ENCODE results near the gene LTBP1. TPM values are rescaled to one million over a fixed set of nuclear protein-coding genes. Genes with fewer than 3 reads are reported as not detected.

LTBP1 gene
- total RNA-seq, 1 donor from 2014 or later: 29.7 TPM

DNA sequence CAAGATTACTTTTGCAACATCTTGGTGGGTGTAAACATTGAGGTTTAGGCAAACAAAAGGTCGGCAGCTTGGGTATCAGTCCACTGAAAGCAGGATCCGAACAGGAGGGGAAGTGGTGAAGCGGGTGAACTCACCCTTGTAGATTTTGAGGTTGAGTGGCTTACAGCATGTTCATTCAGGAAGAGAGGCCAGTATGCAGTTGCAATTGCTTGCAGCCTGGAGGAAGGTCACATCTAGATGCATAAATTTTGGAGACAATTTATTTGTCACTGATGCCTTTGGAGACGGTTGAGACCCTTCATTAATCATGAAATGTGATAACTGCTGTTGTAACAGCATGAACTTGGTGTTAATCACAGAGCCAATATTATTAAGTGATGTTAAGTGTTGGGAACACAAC, 131.1 kb downstream of the LTBP1 start:
- no peak overlapping the region for H3K4me2 ChIP-seq (ENCODE audit: low read length)
- no peak overlapping the region for H2AFZ ChIP-seq (ENCODE audit: low read depth, low read length)
- Mint-ChIP-seq H3K36me3 (ENCODE audit: low read depth, unreplicated experiment) (peaks cover 3% of the 10 kb centered on the region), H3K27me3 (ENCODE audit: low read depth, unreplicated experiment) (no peaks in the 10 kb centered on the region), H3K4me1 (ENCODE audit: low read depth, unreplicated experiment) (peaks cover 4% of the 10 kb centered on the region), H3K27ac (ENCODE audit: unreplicated experiment) (no peak overlapping the region), H3K4me3 (ENCODE audit: unreplicated experiment) (no peak overlapping the region), H3K9me3 (ENCODE audit: unreplicated experiment) (no peaks in the 10 kb centered on the region)
- no peaks in the 10 kb centered on the region for H3K9me3 ChIP-seq (ENCODE audit: insufficient read depth, low read depth, low read length)
- H3K9ac ChIP-seq (ENCODE audit: low read length): no peak overlapping the region
- FAIRE-seq (no peak), DNase-seq (ENCODE audit: low read depth) (no peak)
- no peaks in the 10 kb centered on the region for H3K4me1 ChIP-seq (ENCODE audit: insufficient read depth, low read length)
- no peaks in the 10 kb centered on the region for H3K36me3 ChIP-seq (ENCODE audit: insufficient read depth, low read length)
- H3K27me3 ChIP-seq (ENCODE audit: insufficient read depth, low read length): no peaks in the 10 kb centered on the region
- H3K79me2 ChIP-seq (ENCODE audit: insufficient read depth, low read length): no peaks in the 10 kb centered on the region
- TF ChIP-seq, protein P1, sequence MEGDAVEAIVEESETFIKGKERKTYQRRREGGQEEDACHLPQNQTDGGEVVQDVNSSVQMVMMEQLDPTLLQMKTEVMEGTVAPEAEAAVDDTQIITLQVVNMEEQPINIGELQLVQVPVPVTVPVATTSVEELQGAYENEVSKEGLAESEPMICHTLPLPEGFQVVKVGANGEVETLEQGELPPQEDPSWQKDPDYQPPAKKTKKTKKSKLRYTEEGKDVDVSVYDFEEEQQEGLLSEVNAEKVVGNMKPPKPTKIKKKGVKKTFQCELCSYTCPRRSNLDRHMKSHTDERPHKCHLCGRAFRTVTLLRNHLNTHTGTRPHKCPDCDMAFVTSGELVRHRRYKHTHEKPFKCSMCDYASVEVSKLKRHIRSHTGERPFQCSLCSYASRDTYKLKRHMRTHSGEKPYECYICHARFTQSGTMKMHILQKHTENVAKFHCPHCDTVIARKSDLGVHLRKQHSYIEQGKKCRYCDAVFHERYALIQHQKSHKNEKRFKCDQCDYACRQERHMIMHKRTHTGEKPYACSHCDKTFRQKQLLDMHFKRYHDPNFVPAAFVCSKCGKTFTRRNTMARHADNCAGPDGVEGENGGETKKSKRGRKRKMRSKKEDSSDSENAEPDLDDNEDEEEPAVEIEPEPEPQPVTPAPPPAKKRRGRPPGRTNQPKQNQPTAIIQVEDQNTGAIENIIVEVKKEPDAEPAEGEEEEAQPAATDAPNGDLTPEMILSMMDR (IDR thresholded peaks at IDR 0.05; ENCODE audit: insufficient read depth, low read depth, low read length): no peak
- no peak for TF ChIP-seq EZH2 (IDR thresholded peaks at IDR 0.05; ENCODE audit: insufficient read depth, low read length)
- no peaks in the 10 kb centered on the region for H4K20me1 ChIP-seq (ENCODE audit: insufficient read depth, low read length)
- H3K27ac ChIP-seq (ENCODE audit: low read depth, low read length): no peak overlapping the region
- H3K4me3 ChIP-seq (ENCODE audit: insufficient read depth, low read depth, low read length): no peak overlapping the region

DNA sequence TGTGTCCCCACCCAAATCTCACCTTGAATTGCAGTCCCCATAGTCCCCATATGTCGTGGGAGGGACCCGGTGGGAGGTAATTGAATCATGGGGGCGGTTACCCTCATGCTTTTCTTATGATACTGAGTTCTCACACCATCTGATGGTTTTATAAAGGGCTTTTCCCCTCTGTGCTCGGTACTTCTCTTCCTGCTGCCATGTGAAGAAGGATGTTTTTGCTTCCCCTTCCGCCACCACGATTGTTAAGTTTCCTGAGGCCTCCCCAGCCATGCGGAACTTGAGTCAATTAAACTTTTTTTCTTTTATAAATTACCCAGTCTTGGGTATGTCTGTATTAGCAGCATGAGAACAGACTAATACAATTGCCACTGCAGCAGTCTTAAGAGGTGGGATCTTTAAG, 134.9 kb downstream of the LTBP1 start:
- H2AFZ ChIP-seq (ENCODE audit: low read depth, low read length): no peak overlapping the region
- FAIRE-seq (no peak), DNase-seq (ENCODE audit: low read depth) (no peak)
- no peak overlapping the region for H3K4me3 ChIP-seq (ENCODE audit: insufficient read depth, low read depth, low read length)
- Mint-ChIP-seq H3K4me3 (ENCODE audit: unreplicated experiment) (no peak overlapping the region), H3K4me1 (ENCODE audit: low read depth, unreplicated experiment) (peaks cover 3% of the 10 kb centered on the region), H3K27me3 (ENCODE audit: low read depth, unreplicated experiment) (no peaks in the 10 kb centered on the region), H3K36me3 (ENCODE audit: low read depth, unreplicated experiment) (peaks cover 3% of the 10 kb centered on the region), H3K27ac (ENCODE audit: unreplicated experiment) (no peak overlapping the region), H3K9me3 (ENCODE audit: unreplicated experiment) (no peaks in the 10 kb centered on the region)
- H4K20me1 ChIP-seq (ENCODE audit: insufficient read depth, low read length): no peaks in the 10 kb centered on the region
- H3K9ac ChIP-seq (ENCODE audit: low read length): no peak overlapping the region
- H3K36me3 ChIP-seq (ENCODE audit: insufficient read depth, low read length): no peaks in the 10 kb centered on the region
- H3K27me3 ChIP-seq (ENCODE audit: insufficient read depth, low read length): no peaks in the 10 kb centered on the region
- no peak for TF ChIP-seq EZH2 (IDR thresholded peaks at IDR 0.05; ENCODE audit: insufficient read depth, low read length)
- TF ChIP-seq, protein P1 (IDR thresholded peaks at IDR 0.05; ENCODE audit: insufficient read depth, low read depth, low read length): no peak
- no peak overlapping the region for H3K27ac ChIP-seq (ENCODE audit: low read depth, low read length)
- H3K4me1 ChIP-seq (ENCODE audit: insufficient read depth, low read length): peaks cover 7% of the 10 kb centered on the region
- no peaks in the 10 kb centered on the region for H3K79me2 ChIP-seq (ENCODE audit: insufficient read depth, low read length)
- no peak overlapping the region for H3K4me2 ChIP-seq (ENCODE audit: low read length)
- no peaks in the 10 kb centered on the region for H3K9me3 ChIP-seq (ENCODE audit: insufficient read depth, low read depth, low read length)

DNA sequence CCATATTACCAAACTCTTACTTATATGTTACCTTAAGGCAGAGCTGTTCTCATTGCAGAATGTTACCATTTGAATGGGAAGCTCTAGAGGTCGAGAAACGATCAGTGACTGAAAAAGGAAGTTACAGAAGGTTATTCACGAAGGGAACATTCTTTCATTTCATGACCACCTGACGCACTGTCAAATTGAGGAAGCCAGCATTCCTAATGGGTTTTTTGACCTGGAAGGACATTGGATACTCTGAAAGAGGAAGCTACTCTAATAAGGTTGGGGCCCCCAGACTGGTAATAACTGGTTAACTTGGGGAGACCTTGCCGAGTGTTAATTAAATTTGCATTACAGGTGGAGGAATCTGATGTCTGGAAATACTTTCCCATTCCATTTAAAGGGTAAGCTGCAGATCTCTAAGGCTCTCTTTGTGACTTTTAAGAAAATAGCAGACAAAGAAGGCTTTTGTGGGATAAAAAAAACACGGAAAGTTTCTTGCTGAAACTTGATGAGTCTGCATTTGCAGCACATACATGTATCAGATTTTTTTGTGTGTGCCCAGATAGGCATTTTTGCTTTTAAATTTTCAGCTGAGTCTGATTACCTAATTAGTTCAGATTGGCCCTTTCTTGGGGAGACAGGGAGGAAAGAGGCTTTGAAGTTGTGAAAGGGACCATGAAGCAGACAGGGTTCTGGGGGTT, 137.1 kb downstream of the LTBP1 start:
- H3K4me1 Mint-ChIP-seq (ENCODE audit: low read depth, unreplicated experiment): peaks cover 3% of the 10 kb centered on the region
- Histone ChIP-seq H2AFZ (ENCODE audit: low read depth, low read length) (no peak overlapping the region), H3K27me3 (ENCODE audit: insufficient read depth, low read length) (no peaks in the 10 kb centered on the region), H3K9me3 (ENCODE audit: insufficient read depth, low read depth, low read length) (no peaks in the 10 kb centered on the region), H3K4me1 (ENCODE audit: insufficient read depth, low read length) (peaks cover 13% of the 10 kb centered on the region), H3K36me3 (ENCODE audit: insufficient read depth, low read length) (no peaks in the 10 kb centered on the region), H3K9ac (ENCODE audit: low read length) (no peak overlapping the region), H3K79me2 (ENCODE audit: insufficient read depth, low read length) (no peaks in the 10 kb centered on the region), H3K27ac (ENCODE audit: low read depth, low read length) (no peak overlapping the region), H3K4me2 (ENCODE audit: low read length) (no peak overlapping the region), H4K20me1 (ENCODE audit: insufficient read depth, low read length) (no peaks in the 10 kb centered on the region), H3K4me3 (ENCODE audit: insufficient read depth, low read depth, low read length) (no peak overlapping the region)
- H3K4me3 Mint-ChIP-seq (ENCODE audit: unreplicated experiment): no peak overlapping the region
- DNase-seq (ENCODE audit: low read depth): no peak
- H3K36me3 Mint-ChIP-seq (ENCODE audit: low read depth, unreplicated experiment): peaks cover 3% of the 10 kb centered on the region
- no peaks in the 10 kb centered on the region for H3K27me3 Mint-ChIP-seq (ENCODE audit: low read depth, unreplicated experiment)
- no peak for FAIRE-seq
- no peaks in the 10 kb centered on the region for H3K9me3 Mint-ChIP-seq (ENCODE audit: unreplicated experiment)
- H3K27ac Mint-ChIP-seq (ENCODE audit: unreplicated experiment): no peak overlapping the region
- TF ChIP-seq EZH2 (IDR thresholded peaks at IDR 0.05; ENCODE audit: insufficient read depth, low read length): no peak
- TF ChIP-seq, protein P1 (IDR thresholded peaks at IDR 0.05; ENCODE audit: insufficient read depth, low read depth, low read length): no peak

Data from astrocyte (in vitro differentiated cells and primary cell).